A549 (cell line): ENCODE data around the gene ITSN1.

Experiments used
- CBX2 ChIP-seq: fragments of 200-600 bp; sonication (generic); IDR thresholded peaks from 2 replicates; pipeline ENCODE4 v1.6.1; 2016; ENCODE audit warnings: low read depth, mild to moderate bottlenecking, borderline replicate concordance
- CTCF ChIP-seq: fragments of >200 bp; sonication (Bioruptor Twin); formaldehyde crosslinking; IDR thresholded peaks from 3 replicates; pipeline ENCODE4 v1.5.1; 2016
- ELK1 ChIP-seq: fragments of 150-350 bp; IDR thresholded peaks from 2 replicates; pipeline ENCODE4 v1.6.1; 2014; ENCODE audit warnings: low read depth, mild to moderate bottlenecking, low read length
- EP300 ChIP-seq, 2 experiments: fragments of >200 bp; sonication (Bioruptor Twin); formaldehyde crosslinking; IDR thresholded peaks; 2 replicates in 1 of 2; 3 replicates in 1 of 2; pipeline ENCODE4 v1.6.1; 2016 to 2017
- HDAC2 ChIP-seq: fragments of 200-600 bp; sonication (generic); IDR thresholded peaks from 2 replicates; pipeline ENCODE4 v1.6.1; 2016
- HMGXB4 ChIP-seq: fragments of 250-450 bp; sonication (Bioruptor Pico); IDR thresholded peaks from 2 replicates; pipeline ENCODE4 v1.5.0; 2021; ENCODE audit warnings: mild to moderate bottlenecking, moderate library complexity, borderline replicate concordance
- HOXA7 ChIP-seq: fragments of 250-450 bp; sonication (Bioruptor Pico); IDR thresholded peaks from 2 replicates; pipeline ENCODE4 v1.5.0; 2020; ENCODE audit warnings: mild to moderate bottlenecking, moderate library complexity
- KDM1A ChIP-seq: fragments of 200-600 bp; sonication (generic); IDR thresholded peaks from 2 replicates; pipeline ENCODE4 v1.6.1; 2016; ENCODE audit warnings: low read depth, mild to moderate bottlenecking
- POLR2A ChIP-seq: IDR thresholded peaks from 2 replicates; pipeline ENCODE4 v1.6.1; 2012; ENCODE audit warnings: mild to moderate bottlenecking, low read length
- REST ChIP-seq: fragments of 200-600 bp; sonication (generic); IDR thresholded peaks from 2 replicates; pipeline ENCODE4 v1.6.1; 2016; ENCODE audit warnings: antibody characterized with exemption, mild to moderate bottlenecking, moderate library complexity
- RFX5 ChIP-seq: fragments of 450-650 bp; IDR thresholded peaks from 2 replicates; pipeline ENCODE4 v1.7.1; 2014; ENCODE audit warnings: antibody characterized with exemption, mild to moderate bottlenecking, moderate library complexity
- TP53 ChIP-seq: fragments of 250-450 bp; sonication (Bioruptor Pico); IDR thresholded peaks from 2 replicates; pipeline ENCODE4 v1.5.0; 2021; ENCODE audit warnings: mild to moderate bottlenecking, moderate library complexity
- ZFP36 ChIP-seq: fragments of 450-650 bp; IDR thresholded peaks from 2 replicates; pipeline ENCODE4 v1.6.1; 2014; ENCODE audit warnings: borderline replicate concordance; ENCODE audit not compliant: partially characterized antibody
- ZSCAN20 ChIP-seq: fragments of 250-450 bp; sonication (Bioruptor Pico); IDR thresholded peaks from 2 replicates; pipeline ENCODE4 v1.8.0; 2022; ENCODE audit warnings: mild to moderate bottlenecking, moderate library complexity

GRCh38 chr21:33684068-33684467 is 41.8 kb downstream of the ITSN1 start:
- TF ChIP-seq ZSCAN20 (CRISPR knock-in tag): no peak
- no peak for TF ChIP-seq KDM1A
- no peak for TF ChIP-seq ELK1
- TF ChIP-seq RFX5: no peak
- TF ChIP-seq HMGXB4 (CRISPR knock-in tag): no peak
- TF ChIP-seq TP53 (CRISPR knock-in tag): no peak
- TF ChIP-seq CTCF: no peak
- TF ChIP-seq REST: no peak
- no peak for TF ChIP-seq ZFP36
- no peak for TF ChIP-seq EP300 (IDR thresholded peaks at IDR 0.05)
- TF ChIP-seq HOXA7 (CRISPR knock-in tag): no peak
- TF ChIP-seq HDAC2: no peak
- TF ChIP-seq CBX2: no peak
- TF ChIP-seq POLR2A: no peak
